Liver (tissue), 9 donors: ENCODE data around the gene NYAP2. TPM values are rescaled to one million over a fixed set of nuclear protein-coding genes. Genes with fewer than 3 reads are reported as not detected.

Experiments
- DNase-seq: peaks from one replicate; pipeline ENCODE4 v3.0.0-alpha.2; 2017; ENCODE audit warnings: low spot score
- H3K27ac ChIP-seq, 2 donors: one replicate each; pipeline ENCODE4 v1.7.0; 2013; ENCODE audit warnings: inconsistent platforms in 2 of 2, low read length in 2 of 2, control low read depth in 1 of 2, low read depth in 1 of 2, mild to moderate bottlenecking in 1 of 2
- H3K27me3 ChIP-seq, 4 donors: one replicate each; pipeline versions ENCODE4 v1.6.1 to v1.7.0; 2013; ENCODE audit warnings: low read length in 3 of 4, inconsistent platforms in 1 of 4, mild to moderate bottlenecking in 1 of 4, moderate library complexity in 1 of 4; ENCODE audit not compliant: control insufficient read depth in 4 of 4, insufficient read depth in 4 of 4
- H3K36me3 ChIP-seq, 4 donors: one replicate each; pipeline versions ENCODE4 v1.6.1 to v1.7.0; 2013; ENCODE audit warnings: low read length in 3 of 4, mild to moderate bottlenecking in 3 of 4, low read depth in 1 of 4, moderate library complexity in 1 of 4; ENCODE audit not compliant: control insufficient read depth in 4 of 4, insufficient read depth in 3 of 4
- H3K4me1 ChIP-seq, 4 donors: one replicate each; pipeline versions ENCODE4 v1.6.1 to v1.7.0; 2013; ENCODE audit warnings: low read length in 3 of 4, mild to moderate bottlenecking in 3 of 4, moderate library complexity in 1 of 4; ENCODE audit not compliant: control insufficient read depth in 4 of 4, insufficient read depth in 4 of 4
- H3K4me3 ChIP-seq, 3 donors: one replicate each; pipeline versions ENCODE4 v1.6.1 to v1.7.0; 2013; ENCODE audit warnings: low read length in 3 of 3, control low read depth in 1 of 3, low read depth in 1 of 3, mild to moderate bottlenecking in 1 of 3
- H3K9ac ChIP-seq, 2 donors: one replicate each; pipeline ENCODE4 v1.7.0; 2013; ENCODE audit warnings: low read length in 2 of 2, mild to moderate bottlenecking in 2 of 2, moderate library complexity in 2 of 2, control low read depth in 1 of 2, low read depth in 1 of 2
- H3K9me3 ChIP-seq, 4 donors: one replicate each; pipeline versions ENCODE4 v1.6.1 to v1.7.0; 2013; ENCODE audit warnings: low read length in 3 of 4; ENCODE audit not compliant: control insufficient read depth in 4 of 4
- ATF3 ChIP-seq: IDR thresholded peaks from 2 replicates; pipeline ENCODE4 v1.6.1; 2016; ENCODE audit warnings: antibody characterized with exemption
- CTCF ChIP-seq: fragments of 150-350 bp; IDR thresholded peaks from 2 replicates; pipeline ENCODE4 v1.5.1; 2017; ENCODE audit warnings: improper control_type of control experiment, low read depth, low read length; ENCODE audit not compliant: missing input control
- FOXA1 ChIP-seq: IDR thresholded peaks from 2 replicates; pipeline ENCODE4 v1.6.1; 2016; ENCODE audit warnings: antibody characterized with exemption
- FOXA2 ChIP-seq: IDR thresholded peaks from 2 replicates; pipeline ENCODE4 v1.6.1; 2016; ENCODE audit warnings: antibody characterized with exemption
- GABPA ChIP-seq, 2 donors: IDR thresholded peaks in 1 of 2; conservative IDR thresholded peaks in 1 of 2; 2 replicates each; pipeline ENCODE4 v1.6.1; 2016; ENCODE audit warnings: antibody characterized with exemption in 2 of 2, mild to moderate bottlenecking in 1 of 2, moderate library complexity in 1 of 2
- HNF4A ChIP-seq, 2 donors: conservative IDR thresholded peaks; 2 replicates each; pipeline ENCODE4 v1.6.1; 2016; ENCODE audit warnings: antibody characterized with exemption in 2 of 2, mild to moderate bottlenecking in 2 of 2
- HNF4G ChIP-seq: IDR thresholded peaks from 2 replicates; pipeline ENCODE4 v1.6.1; 2016; ENCODE audit warnings: antibody characterized with exemption
- JUND ChIP-seq, 2 donors: IDR thresholded peaks; 2 replicates each; pipeline ENCODE4 v1.6.1; 2016; ENCODE audit warnings: antibody characterized with exemption in 2 of 2
- NR2F2 ChIP-seq: IDR thresholded peaks from 2 replicates; pipeline ENCODE4 v1.6.1; 2016; ENCODE audit warnings: antibody characterized with exemption
- RAD21 ChIP-seq, 2 donors: IDR thresholded peaks; 2 replicates each; pipeline ENCODE4 v1.6.1; 2016; ENCODE audit warnings: antibody characterized with exemption in 2 of 2, mild to moderate bottlenecking in 2 of 2
- SP1 ChIP-seq: IDR thresholded peaks from 2 replicates; pipeline ENCODE4 v1.6.1; 2018; ENCODE audit warnings: antibody characterized with exemption, mild to moderate bottlenecking
- TAF1 ChIP-seq: conservative IDR thresholded peaks from 2 replicates; pipeline ENCODE4 v1.6.1; 2016; ENCODE audit warnings: antibody characterized with exemption, mild to moderate bottlenecking
- YY1 ChIP-seq: IDR thresholded peaks from 2 replicates; pipeline ENCODE4 v1.6.1; 2016; ENCODE audit warnings: antibody characterized with exemption, mild to moderate bottlenecking
- WGBS: extraction: QIAGEN DNeasy Blood & Tissue Kit; methylation state at CpG from one replicate; pipeline ENCODE4 v1.1.7; 2013; 5-methylcytosine and 5-hydroxymethylcytosine counted together
- polyA plus RNA-seq, 2 donors: library from polyadenylated mRNA; stranded (reverse) in 1 of 2; unstranded in 1 of 2; fragments of 200-250 nt in 1 of 2; fragments of >200 nt in 1 of 2; fragmentation: Nextera tagmentation in 1 of 2; extraction: Ambion mirVana in 1 of 2; gene quantifications; one replicate each; pipeline versions ENCODE4 v1.2.1 to v1.2.3, GENCODE V29; 2013 to 2015
- total RNA-seq, 2 donors: library from RNA; depleted of rRNA; stranded (reverse); fragments of >200 nt; gene quantifications; one replicate each; pipeline ENCODE4 v1.2.3, GENCODE V29; 2014
- TF ChIP-seq, protein P1 (sequence below): IDR thresholded peaks from 2 replicates; pipeline ENCODE4 v1.6.1; 2016; ENCODE audit warnings: antibody characterized with exemption, mild to moderate bottlenecking
- TF ChIP-seq, protein P2 (sequence below): IDR thresholded peaks from 2 replicates; pipeline ENCODE4 v1.6.1; 2016; ENCODE audit warnings: antibody characterized with exemption
- donor health status: healthy.
- donor health status: healthy.
- donor health status: healthy.
- donor health status: healthy.
- donor health status: healthy.

The NYAP2 gene
- total and polyA plus RNA-seq, 4 donors = not detected

DNA sequence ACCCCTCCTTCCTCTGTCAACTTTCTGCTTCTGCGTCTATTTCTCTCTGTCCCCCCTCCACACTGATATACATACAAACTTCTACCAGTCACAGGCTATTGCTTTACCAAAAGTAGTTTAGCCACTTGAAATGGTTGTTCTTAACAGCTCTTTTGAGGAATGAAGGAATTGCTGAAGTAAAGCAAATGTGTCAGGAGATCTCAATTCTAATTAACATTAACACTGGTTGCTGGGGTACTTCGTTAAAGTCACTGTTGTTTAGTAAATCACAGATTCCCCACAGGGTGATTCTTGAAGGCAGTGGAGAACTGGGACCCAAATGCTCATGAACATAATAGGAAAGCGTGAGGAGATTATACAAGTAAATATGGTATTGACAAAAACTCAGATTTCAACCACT lies 232.8 kb downstream of the NYAP2 start:
- Histone ChIP-seq H3K9me3 (peaks cover 0 to 4% (median 0%) of the 10 kb centered on the region in 4 donors), H3K27ac (no peak overlapping the region), H3K27me3 (no peaks in the 10 kb centered on the region), H3K9ac (no peak overlapping the region), H3K36me3 (no peaks in the 10 kb centered on the region), H3K4me3 (no peak overlapping the region), H3K4me1 (no peaks in the 10 kb centered on the region)
- DNase-seq = no peak
- TF ChIP-seq SP1 = no peak
- 72% methylated on average over 3 of the region's 3 CpGs for WGBS

DNA sequence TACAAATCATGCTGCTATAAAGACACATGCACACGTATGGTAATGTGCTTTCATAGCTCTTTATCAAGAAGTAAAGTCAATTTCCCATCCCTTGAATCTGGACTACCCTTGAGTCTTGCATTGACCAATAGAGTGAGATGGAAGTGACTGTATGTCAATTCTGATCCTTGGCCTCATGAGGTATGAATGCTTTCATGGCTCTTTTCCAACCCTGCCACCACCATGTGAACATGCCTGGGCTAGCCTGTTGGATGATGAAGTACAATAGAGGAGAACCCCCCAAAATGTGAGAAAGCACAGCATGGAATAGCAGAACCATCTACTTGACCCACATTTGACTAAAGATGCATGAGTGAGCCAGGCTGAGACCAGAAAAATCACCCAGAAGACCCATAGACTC lies 237.0 kb downstream of the NYAP2 start:
- TF ChIP-seq SP1 (no peak), HNF4A (conservative IDR thresholded peaks at IDR 0.05) (no peak), HNF4G (no peak), FOXA1 (no peak), ATF3 (no peak), CTCF (no peak), JUND (IDR thresholded peaks at IDR 0.05) (no peak), YY1 (no peak), NR2F2 (no peak), TAF1 (no peak), RAD21 (IDR thresholded peaks at IDR 0.05) (no peak), FOXA2 (no peak), GABPA (IDR thresholded peaks at IDR 0.05 in 1 of 2, conservative IDR thresholded peaks at IDR 0.05 in 1 of 2) (no peak)
- TF ChIP-seq, protein P1, sequence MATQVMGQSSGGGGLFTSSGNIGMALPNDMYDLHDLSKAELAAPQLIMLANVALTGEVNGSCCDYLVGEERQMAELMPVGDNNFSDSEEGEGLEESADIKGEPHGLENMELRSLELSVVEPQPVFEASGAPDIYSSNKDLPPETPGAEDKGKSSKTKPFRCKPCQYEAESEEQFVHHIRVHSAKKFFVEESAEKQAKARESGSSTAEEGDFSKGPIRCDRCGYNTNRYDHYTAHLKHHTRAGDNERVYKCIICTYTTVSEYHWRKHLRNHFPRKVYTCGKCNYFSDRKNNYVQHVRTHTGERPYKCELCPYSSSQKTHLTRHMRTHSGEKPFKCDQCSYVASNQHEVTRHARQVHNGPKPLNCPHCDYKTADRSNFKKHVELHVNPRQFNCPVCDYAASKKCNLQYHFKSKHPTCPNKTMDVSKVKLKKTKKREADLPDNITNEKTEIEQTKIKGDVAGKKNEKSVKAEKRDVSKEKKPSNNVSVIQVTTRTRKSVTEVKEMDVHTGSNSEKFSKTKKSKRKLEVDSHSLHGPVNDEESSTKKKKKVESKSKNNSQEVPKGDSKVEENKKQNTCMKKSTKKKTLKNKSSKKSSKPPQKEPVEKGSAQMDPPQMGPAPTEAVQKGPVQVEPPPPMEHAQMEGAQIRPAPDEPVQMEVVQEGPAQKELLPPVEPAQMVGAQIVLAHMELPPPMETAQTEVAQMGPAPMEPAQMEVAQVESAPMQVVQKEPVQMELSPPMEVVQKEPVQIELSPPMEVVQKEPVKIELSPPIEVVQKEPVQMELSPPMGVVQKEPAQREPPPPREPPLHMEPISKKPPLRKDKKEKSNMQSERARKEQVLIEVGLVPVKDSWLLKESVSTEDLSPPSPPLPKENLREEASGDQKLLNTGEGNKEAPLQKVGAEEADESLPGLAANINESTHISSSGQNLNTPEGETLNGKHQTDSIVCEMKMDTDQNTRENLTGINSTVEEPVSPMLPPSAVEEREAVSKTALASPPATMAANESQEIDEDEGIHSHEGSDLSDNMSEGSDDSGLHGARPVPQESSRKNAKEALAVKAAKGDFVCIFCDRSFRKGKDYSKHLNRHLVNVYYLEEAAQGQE = no peak
- TF ChIP-seq, protein P2, sequence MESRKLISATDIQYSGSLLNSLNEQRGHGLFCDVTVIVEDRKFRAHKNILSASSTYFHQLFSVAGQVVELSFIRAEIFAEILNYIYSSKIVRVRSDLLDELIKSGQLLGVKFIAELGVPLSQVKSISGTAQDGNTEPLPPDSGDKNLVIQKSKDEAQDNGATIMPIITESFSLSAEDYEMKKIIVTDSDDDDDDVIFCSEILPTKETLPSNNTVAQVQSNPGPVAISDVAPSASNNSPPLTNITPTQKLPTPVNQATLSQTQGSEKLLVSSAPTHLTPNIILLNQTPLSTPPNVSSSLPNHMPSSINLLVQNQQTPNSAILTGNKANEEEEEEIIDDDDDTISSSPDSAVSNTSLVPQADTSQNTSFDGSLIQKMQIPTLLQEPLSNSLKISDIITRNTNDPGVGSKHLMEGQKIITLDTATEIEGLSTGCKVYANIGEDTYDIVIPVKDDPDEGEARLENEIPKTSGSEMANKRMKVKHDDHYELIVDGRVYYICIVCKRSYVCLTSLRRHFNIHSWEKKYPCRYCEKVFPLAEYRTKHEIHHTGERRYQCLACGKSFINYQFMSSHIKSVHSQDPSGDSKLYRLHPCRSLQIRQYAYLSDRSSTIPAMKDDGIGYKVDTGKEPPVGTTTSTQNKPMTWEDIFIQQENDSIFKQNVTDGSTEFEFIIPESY = no peak
- 65% methylated on average over 1 of the region's 1 CpG for WGBS
- H3K9ac ChIP-seq = no peak overlapping the region
- no peaks in the 10 kb centered on the region for H3K36me3 ChIP-seq
- no peak overlapping the region for H3K27ac ChIP-seq
- no peaks in the 10 kb centered on the region for H3K27me3 ChIP-seq
- H3K4me3 ChIP-seq = no peak overlapping the region
- H3K4me1 ChIP-seq = no peaks in the 10 kb centered on the region
- no peak for DNase-seq
- H3K9me3 ChIP-seq = peaks cover 0 to 4% (median 0%) of the 10 kb centered on the region in 4 donors
